NCI-H345 (cell line): ENCODE measurements around the gene PKD2L1.

Source experiments
- DNase-seq: peaks from one replicate; lab custom pipeline; 2025; lab: John Stamatoyannopoulos, UW

Gene PKD2L1

DNA sequence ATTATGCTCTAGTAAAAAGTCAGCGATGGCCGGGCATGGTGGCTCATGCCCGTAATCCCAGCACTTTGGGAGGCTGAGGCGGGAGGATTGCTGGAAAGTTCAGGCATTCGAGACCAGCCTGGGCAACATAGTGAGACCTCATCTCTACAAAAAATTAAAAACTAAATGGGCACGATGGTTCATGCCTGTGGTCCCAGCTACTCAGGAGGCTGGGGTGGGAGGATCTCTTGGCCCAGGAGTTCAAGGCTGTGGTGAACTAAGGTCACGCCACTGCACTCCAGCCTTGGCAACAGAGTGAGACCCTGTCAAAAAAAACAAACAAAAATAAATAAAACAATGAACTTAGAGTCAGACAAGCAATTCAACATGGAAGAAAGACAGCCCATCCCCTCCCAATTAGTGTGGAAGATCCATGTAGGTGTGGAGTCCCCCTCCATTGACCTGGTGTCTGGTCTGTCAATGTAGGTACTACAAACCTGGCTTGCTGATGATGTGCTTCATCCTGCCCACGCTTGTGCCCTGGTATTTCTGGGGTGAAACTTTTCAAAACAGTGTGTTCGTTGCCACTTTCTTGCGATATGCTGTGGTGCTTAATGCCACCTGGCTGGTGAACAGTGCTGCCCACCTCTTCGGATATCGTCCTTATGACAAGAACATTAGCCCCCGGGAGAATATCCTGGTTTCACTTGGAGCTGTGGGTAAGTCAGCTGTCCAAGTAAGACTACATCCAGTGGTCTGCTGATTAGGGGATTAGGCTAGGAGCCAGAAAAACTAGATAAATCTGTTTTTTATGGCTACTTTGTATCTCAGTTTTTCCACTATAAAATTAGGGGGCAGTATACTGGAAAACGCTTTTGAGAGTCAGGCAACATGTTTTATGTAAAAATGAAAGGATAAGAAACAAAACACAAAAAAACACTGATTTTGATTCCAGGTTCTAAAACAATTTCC lies 26.3 kb upstream of the PKD2L1 start:
- DNase-seq = no peak

DNA sequence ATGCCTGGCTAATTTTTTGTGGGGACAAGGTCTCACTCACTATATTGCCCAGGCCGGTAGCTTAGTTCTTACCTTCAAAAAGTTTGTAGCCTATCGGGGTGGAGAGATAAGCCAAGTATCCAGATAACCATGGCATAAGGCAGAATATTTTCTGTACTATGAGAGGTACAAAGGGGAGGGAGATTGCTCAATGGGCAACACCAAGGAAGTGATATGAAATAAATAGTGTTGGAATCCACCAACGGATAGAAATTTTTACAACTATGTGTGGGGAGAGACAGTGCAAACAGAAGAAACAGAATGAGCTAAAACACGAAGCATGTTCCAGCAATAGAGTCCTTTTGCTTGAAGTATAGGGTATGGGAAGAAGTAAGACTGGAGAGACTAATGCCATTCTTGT lies 25.1 kb upstream of the PKD2L1 start:
- no peak for DNase-seq

DNA sequence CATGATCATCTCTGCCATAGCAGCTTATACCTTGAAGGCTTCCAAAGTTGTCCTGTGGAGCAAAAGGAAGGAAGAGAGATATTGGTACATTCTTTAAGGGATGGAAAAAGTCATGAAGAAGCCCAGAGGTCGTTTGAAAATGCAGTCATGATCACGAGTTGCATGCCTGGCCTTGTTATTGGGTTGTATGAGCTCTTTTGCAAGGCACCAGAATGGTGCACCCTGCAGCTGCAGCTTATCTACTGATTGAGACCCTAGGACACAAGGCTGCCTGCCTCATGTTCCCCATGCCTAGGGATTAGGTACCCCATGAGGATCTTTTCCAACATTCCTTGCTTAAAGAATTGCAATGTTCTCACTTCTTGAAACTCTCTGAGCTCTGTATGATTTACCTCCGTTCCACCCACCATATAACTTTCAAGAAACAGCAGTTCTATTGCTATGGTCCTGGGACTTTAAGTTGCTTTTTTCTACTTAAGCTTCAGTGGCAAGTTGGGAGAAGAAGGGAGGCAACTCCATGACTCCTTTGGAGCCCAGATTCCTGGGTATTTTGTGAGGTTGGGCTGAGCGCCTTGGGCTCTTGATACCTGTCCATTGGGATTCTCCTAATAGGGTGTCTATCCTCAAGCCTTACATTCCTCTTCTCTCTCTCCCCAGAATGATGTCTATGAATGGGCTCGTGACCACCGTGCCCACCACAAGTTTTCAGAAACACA lies 23.9 kb upstream of the PKD2L1 start:
- DNase-seq = no peak

DNA sequence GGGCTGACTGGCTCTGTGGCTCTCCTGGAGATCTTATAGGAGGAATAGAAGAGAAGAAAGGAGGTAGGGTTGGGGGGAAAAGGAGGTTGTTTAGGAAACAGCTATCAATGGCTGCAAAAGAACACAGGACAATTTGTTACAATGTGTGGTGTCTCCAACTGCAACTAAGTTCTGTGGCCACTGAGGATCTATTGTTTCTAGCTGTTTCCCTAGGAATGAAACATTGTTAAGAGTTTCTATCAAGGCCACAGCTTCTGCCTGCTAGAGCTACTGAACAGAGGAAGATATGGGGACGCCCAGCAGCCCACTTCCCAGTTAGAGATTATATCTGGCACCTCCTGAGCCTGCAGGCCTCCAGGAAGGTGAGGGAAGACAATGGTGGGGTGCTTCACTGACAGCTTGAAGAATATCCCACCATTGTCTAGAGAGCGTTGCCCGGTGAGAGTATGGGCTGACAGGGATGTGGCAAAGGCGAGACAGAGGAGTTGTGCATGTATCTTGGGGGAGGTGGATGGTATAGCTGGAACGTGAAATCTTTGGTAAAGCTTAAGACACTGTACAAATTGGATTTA lies 21.0 kb upstream of the PKD2L1 start:
- DNase-seq = no peak

DNA sequence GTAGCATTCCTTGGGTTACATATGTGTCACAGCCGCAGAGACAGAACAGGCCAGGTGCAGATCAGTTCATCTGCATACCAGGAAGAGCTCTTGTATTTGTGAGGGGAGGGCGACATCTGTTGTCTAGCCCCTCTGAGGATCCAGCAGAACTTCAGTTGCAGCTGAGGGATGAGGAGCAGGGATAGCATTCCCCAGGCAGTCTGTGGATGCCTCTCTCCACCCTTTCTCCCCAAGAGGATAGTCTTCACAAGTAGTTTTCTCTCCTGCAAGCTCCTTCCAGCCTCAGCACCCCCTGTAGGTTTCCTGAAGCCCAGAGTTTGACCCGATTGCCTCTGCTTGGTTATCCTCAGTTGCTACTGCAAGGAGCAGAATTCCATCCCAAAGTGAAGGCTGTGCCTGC lies 19.6 kb upstream of the PKD2L1 start:
- DNase-seq = no peak

DNA sequence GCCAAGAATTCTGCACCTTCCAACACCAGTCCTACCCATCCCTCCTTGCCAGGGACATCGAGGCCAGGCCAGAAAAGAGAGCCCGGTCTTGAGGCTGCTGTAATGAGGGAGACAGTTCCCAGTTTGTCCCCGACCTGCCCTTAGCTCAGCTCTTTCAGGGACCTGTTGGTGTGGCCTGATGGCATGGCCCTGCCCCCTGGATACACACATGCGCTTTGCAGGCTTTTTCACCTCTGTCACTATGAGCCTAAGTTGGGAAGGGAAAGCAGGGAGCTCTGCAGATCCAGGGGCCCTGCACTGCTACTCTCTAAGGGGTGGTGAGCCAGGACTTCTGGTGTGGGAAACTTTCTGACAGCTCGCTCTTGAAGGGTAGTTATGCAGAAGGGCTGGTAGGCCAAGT lies 19.1 kb upstream of the PKD2L1 start:
- DNase-seq = no peak

DNA sequence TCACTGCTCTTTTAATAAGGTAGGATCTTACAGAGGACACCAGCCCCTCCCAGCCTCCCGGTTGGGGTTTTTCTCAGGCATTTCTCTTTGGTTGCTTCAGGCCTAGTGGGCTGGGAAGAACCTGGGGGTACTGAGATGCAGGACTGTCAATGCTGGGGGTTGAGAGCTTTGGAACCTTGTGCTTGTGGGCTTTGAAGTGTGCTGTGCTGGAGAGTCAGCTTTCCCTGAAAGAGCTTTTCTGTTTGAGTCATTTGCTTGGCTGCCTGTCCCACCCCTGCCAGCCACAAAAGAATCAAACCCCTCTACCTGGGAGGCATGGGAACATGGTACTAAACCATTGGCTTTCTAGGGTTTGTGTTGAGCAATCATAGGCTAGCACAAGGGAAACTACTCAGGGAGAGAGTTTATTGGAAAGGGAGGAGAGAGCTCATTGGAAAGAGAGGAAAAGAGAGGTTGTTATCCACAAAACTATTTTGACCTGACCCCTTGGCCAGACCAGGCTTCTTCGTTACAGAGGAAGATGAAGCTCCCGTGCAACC lies 18.4 kb upstream of the PKD2L1 start:
- no peak for DNase-seq

DNA sequence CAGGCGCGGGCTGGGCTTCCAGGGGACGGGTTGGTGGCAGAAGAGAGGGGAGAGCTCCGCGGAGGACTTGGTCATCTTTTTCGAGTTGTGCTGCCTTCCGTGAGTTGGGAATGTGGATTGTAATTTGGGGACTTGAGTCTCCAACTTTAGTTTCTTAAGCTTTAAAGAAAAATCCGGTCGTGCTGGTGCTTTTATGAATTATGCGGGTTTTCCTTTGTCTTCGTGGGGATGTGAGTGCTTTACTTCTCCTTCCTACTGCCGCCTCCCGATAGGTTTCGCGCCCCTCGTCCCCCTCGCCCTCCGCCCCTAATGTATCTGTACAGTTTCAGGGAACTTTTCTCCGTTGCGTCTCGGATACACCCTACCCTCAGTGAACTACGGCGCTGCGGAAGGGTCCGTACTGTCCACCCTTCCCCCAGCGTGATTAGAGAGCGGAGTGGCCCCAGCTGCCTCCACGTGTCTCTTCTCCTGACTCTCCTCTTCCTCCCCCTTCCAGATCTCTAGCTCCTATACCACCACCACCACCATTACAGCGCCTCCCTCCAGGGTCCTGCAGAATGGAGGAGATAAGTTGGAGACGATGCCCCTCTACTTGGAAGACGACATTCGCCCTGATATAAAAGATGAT lies 17.7 kb upstream of the PKD2L1 start:
- DNase-seq = no peak

DNA sequence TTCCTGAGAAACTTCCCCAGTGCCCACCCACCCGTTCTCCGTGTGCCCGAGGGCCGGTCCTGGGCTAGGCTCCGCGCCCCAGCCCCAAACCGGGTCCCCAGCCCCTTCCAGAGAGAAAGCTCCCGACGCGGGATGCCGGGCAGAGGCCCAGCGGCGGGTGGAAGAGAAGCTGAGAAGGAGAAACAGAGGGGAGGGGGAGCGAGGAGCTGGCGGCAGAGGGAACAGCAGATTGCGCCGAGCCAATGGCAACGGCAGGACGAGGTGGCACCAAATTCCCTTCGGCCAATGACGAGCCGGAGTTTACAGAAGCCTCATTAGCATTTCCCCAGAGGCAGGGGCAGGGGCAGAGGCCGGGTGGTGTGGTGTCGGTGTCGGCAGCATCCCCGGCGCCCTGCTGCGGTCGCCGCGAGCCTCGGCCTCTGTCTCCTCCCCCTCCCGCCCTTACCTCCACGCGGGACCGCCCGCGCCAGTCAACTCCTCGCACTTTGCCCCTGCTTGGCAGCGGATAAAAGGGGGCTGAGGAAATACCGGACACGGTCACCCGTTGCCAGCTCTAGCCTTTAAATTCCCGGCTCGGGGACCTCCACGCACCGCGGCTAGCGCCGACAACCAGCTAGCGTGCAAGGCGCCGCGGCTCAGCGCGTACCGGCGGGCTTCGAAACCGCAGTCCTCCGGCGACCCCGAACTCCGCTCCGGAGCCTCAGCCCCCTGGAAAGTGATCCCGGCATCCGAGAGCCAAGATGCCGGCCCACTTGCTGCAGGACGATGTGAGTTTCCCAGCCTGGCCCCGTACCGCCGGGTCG lies 16.9 kb upstream of the PKD2L1 start, which contains the start of gene SCD:
SCD (plus strand) TSS at position 469 of the 803 bp plus-strand sequence; CDS start at position 741, 272 bp downstream.
- DNase-seq = peak; percentile 94

DNA sequence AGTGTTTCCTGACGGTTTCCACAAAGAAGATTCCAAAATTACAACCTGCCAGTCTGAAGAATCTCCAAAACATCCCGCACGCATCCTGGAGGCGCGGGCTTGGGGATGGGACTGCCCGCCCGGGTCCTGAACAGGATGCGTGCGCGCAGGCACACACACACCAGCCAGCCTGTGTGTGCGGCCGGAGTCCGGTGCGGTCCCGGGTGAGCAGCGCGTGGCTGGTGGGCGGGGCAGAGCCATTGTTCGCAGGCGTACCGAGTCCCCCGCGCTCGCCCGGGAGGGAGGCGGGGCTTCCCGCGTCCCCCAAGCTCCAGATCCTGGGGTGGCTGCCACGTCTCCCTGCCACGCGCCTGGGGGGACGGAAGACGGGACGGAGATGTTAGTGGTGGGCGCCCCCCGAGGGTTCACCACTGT lies 16.3 kb upstream of the PKD2L1 start:
- peak; percentile 72 for DNase-seq

DNA sequence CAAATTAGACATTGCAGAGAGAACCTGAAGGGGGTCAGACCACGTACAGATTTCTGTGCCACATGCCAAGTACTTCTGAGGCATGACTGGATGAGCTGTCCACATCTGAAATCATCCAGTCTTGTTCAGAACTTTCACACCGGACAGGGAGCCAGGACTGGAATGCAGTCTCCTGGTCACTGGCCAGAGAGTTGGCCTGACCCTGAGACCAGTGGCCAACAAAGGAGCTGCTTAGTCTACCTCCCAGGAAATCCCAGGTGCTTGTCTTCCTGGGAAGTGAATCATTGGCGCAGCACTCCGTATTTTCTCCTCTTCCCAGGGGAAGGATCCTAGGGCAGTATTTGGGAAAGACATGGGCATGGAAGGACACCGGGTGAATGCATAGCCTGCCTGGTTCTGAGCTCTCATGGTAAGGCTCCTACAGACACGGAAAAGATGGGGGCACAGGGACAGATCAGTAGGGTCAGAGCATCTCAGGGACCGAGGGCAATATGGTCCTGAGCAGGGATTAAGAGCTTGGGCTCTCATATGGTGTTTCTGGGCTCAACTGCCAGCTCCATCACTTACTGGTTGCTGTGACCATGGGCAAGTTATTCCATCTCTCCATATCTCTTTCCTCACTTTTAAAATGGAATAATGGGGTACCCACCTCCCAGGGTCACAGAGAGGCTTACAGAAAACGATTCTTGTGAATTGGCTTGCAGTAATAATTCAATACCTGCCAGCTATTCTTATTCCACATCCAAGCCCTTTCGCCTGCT lies 15.7 kb upstream of the PKD2L1 start:
- DNase-seq = no peak

DNA sequence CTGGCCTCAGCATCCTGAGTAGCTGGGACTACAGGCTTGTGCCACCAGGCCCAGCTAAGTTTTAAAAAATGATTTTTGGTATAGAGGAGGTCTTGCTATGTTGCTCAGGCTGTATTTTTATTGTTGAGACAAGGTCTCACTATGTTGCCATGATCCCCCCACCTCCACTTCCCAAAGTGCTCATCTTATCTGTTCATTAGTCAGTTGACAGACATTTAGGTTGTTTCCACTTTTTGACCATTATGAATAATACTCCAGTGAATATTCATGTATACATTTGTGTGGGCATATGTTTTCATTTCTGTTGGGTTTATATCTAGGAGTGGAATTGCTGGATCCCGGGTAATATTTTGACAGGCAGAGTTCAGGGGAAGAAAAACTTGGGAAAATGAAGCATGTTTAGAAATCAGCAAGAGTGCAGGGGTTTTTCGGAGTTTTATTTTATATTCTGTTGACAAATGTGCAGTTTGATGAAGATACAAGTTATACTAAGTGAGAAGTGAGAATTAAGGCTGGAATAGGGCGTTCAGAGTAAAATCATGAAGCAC lies 14.3 kb upstream of the PKD2L1 start:
- DNase-seq = no peak

DNA sequence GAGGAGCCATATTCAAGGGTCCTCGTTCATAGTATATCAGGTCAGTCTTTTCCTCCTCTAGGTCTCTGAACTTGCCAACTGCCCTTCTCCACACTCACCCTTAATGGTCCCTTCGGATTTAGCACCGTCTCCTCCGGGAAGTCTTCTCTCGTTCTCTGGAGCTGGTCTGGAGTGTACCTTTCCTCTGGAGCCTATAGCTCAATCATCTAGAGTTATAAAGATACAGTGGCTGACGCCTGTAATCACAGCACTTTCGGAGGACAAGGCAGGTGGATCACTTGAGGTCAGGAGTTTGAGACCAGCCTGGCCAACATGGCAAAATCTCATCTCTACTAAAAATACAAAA lies 12.6 kb upstream of the PKD2L1 start:
- no peak for DNase-seq

DNA sequence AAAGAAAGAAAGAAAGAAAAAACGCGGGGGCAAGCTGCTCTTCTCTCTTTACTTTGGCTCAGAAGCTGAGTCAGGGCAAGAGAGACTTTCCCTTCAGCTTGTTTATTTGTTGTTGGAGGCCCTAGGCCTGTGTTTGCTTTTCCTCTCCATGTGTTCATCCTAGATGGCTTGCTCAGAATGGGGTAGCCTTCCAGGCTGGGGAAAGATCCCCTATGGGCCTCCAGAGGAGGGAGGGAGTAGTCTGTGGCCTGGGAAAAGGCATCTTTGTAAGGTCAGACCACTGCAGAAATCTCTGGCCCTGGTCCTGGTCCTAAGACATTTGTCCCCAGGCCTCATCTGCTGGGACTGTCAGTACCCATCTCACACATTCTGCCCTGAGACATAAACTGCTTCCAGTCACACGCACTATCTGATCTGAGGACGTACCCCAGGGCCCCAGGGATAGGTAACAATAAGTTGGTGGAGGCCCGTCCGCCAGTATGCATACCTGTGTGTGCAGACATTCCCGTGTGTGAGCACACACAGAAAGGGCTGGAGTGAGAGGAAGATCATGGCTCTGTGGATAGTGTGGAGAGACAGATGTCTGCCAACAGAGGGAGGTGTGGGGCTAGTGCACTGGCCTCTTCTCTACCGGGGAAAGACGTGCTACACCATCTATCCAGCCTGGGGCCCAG lies 12.1 kb upstream of the PKD2L1 start:
- peak; percentile 62 for DNase-seq

DNA sequence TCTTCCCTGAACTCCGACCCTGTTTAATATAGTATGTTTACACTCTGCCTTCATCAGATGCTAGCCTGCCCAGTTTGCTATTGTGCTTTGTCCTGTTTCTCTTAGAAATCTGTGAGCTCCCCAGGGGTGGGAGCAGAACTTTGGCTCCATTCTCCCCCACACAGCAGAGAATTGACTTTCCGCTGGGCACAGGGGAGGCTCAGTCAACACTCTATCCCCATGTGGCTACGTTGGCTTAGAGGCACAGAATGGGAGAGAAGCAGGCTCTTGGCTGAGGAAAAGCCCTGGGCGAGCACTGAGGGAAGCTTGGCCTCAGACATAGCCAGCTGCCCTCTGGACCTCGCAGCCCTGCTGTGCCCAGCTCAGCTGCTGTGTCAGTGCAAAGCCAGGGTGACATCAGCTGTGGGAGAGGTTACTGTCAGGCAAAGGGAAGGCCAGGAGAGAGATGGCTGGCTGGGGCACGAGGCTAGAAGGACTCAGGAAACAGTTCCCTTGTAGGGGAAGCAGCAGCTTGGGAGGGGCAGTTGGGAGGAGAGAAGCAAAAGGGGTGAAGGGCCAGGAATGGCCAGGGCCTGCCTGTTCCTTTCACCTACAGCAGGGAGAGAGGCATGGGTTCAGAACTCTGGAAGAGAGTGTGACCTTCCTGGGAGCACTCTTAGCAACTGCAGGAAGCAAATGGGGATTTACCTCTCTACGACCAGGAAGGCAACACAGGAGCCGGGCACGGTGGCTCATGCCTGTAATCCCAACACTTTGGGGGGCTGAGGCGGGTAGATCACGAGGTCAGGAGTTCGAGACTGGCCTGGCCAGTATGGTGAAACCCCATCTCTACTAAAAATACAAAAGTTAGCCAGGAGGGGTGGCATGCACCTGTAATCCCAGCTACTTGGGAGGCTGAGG lies 11.2 kb upstream of the PKD2L1 start:
- DNase-seq = peak; percentile 80

DNA sequence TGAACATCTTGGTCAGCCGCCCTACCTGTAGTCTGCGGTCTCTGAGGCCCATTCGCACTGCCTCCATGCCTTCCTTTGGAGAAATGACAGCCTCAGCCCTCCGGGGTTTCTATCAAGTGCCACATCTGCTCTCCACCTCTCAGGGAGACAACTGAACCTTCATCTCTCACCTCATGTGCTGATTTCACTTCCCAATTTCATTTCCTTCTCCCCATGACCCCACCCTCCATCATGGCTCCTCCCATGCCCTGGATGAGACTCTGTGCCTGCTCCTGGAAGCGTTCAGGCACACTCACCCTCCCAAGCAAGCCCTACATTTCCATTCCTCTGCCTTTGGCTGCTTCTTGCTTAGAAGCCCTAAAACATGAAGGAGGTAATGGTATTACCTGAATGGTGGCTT lies 9.2 kb upstream of the PKD2L1 start:
- no peak for DNase-seq

DNA sequence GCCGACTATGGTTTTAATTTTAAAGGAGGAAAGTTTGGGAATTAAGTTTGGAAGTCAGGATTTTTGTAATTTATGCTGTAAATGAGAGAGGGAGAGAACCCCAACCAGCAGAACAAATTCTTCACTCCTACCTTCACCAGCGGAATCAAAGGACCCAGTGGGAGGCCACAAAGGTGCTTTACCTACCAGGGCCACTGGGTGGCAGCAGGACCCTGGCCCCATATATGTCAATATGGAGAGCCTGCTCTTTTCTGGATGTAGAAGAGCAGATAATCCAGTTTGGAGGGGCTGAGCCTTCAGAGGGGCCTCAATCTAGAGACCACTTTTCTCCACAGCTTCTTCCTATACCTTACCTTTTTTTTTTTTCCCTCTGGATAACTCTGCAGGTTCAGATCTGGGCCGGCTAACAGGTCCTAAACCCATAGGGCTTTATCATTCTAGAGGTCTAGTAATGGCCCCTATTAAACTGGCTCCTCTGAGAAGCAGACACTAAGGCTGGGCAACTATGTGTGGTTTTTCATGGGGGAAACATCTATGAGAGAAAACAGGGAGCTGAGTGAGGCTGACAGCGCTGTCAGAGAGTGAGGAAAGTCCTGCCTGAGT lies 8.5 kb upstream of the PKD2L1 start:
- peak; percentile 73 for DNase-seq

DNA sequence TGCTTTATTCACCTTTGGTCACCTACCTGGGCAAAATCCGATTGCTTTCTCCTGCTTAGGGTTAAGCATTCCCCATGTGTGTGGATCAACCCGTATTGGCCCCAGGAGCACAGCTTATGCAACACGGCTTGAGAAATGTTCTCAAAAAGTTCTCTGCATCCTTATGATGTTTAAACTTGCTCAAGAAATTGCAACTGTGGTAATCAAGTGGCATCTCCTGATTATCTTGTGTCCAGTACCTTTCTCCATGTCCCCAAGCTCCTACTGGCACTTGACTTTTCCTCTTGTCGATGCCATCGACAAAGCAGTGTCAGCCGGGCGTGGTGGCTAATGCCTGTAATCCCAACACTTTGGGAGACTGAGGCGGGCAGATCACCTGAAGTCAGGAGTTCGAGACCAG lies 4.7 kb upstream of the PKD2L1 start:
- DNase-seq = no peak
